HG02571 (cell line): ENCODE measurements around the gene ELAVL4.

ENCODE experiments used
- ATAC-seq: cut with Tn5 transposase; IDR thresholded peaks from one replicate; pipeline ENCODE4 v1.9.1; 2021; ENCODE audit warnings: mild to moderate bottlenecking, moderate library complexity; ENCODE audit not compliant: unreplicated experiment

ELAVL4 gene

GRCh38 chr1:50246869-50247268, 138.1 kb downstream of the ELAVL4 start:
- ATAC-seq = no peak

GRCh38 chr1:50251702-50252101, 143.0 kb downstream of the ELAVL4 start:
- no peak for ATAC-seq

GRCh38 chr1:50252196-50252595, 143.5 kb downstream of the ELAVL4 start:
- ATAC-seq = no peak
